NCI-H460 (cell line): Measurements from ENCODE around the gene ADAMTS17. TPM values are rescaled to one million over a fixed set of nuclear protein-coding genes. Genes with fewer than 3 reads are reported as not detected.

Experiments used
- DNase-seq: peaks from one replicate; pipeline ENCODE4 v3.0.0-alpha.2; 2016; ENCODE audit warnings: low read depth; ENCODE audit errors: extremely low read depth
- total RNA-seq: library from RNA; depleted of rRNA; stranded (reverse); fragments of >200 nt; shearing (Covaris generic); gene quantifications from 2 replicates; pipeline ENCODE4 v1.2.3, GENCODE V29; 2014

ADAMTS17 gene
- total RNA-seq, 1 experiment from 2014 or later, result 0.15 TPM

- DNase-seq, result no peak
These were observed 372.4 kb downstream of the ADAMTS17 start for GRCh38 chr15:99969261-99969920.

- DNase-seq, result no peak
These were observed 373.9 kb downstream of the ADAMTS17 start for GRCh38 chr15:99967841-99968371.

GRCh38 chr15:99966815-99967214 lies 375.0 kb downstream of the ADAMTS17 start:
- no peak for DNase-seq

- DNase-seq, result no peak
These were observed 376.4 kb downstream of the ADAMTS17 start for GRCh38 chr15:99965376-99965775.

- DNase-seq, result no peak
These were observed 377.8 kb downstream of the ADAMTS17 start for GRCh38 chr15:99963976-99964375.

- DNase-seq, result no peak
These were observed 378.5 kb downstream of the ADAMTS17 start for GRCh38 chr15:99963096-99963825.

GRCh38 chr15:99962006-99962561 lies 379.7 kb downstream of the ADAMTS17 start:
- no peak for DNase-seq

- DNase-seq, result no peak
These were observed 380.7 kb downstream of the ADAMTS17 start for GRCh38 chr15:99961011-99961441.

- no peak for DNase-seq
These were observed 382.4 kb downstream of the ADAMTS17 start for GRCh38 chr15:99959326-99959725.

- DNase-seq, result no peak
These were observed 383.2 kb downstream of the ADAMTS17 start for GRCh38 chr15:99958426-99959097.

- no peak for DNase-seq
These were observed 384.1 kb downstream of the ADAMTS17 start for GRCh38 chr15:99957642-99958013.

- no peak for DNase-seq
These were observed 384.7 kb downstream of the ADAMTS17 start for GRCh38 chr15:99956820-99957641.

- DNase-seq, result no peak
These were observed 385.6 kb downstream of the ADAMTS17 start for GRCh38 chr15:99956022-99956775.

GRCh38 chr15:99955532-99955931 lies 386.2 kb downstream of the ADAMTS17 start:
- DNase-seq, result no peak

- no peak for DNase-seq
These were observed 386.6 kb downstream of the ADAMTS17 start for GRCh38 chr15:99955181-99955525.

GRCh38 chr15:99954361-99955180 lies 387.2 kb downstream of the ADAMTS17 start:
- no peak for DNase-seq

- no peak for DNase-seq
These were observed 387.9 kb downstream of the ADAMTS17 start for GRCh38 chr15:99953886-99954285.

- no peak for DNase-seq
These were observed 390.3 kb downstream of the ADAMTS17 start for GRCh38 chr15:99951511-99951910.

GRCh38 chr15:99944131-99944530 lies 397.6 kb downstream of the ADAMTS17 start:
- DNase-seq, result no peak
